Heart left ventricle (tissue), 13 donors: Measurements from ENCODE around the gene BTAF1.

Experiments
- POLR2A ChIP-seq, 2 donors: fragments of 450-650 bp; IDR thresholded peaks; one replicate each; pipeline ENCODE4 v1.6.1; 2017; ENCODE audit warnings: antibody characterized with exemption in 2 of 2, mild to moderate bottlenecking in 2 of 2, moderate library complexity in 2 of 2
- TF ChIP-seq, protein P1 (sequence below), 12 donors: fragments of 200-600 bp; sonication (generic) in 4 of 12; IDR thresholded peaks; one replicate each; pipeline versions ENCODE4 v1.5.0 to v1.8.0; 2018 to 2022; ENCODE audit warnings: antibody characterized with exemption in 12 of 12, mild to moderate bottlenecking in 5 of 12
- donor health status: ischemic (EF 13 %, LVEDD 7.1; RV severe dilation, severe dysfunction).
- donor health status: DM: no; HTN: yes; CAD: no.
- donor health status: DM: no; HTN: no; CAD: no.
- donor health status: ischemic (EF 25% LVEDD 6.9; RV normal size, moderate dysfunction).
- donor health status: ischemic (EF 25% LVEDD 5.7; RV mildly dilated, moderate dysfunction).
- donor health status: ischemic (EF 35%, LVEDD 5.7; RV mildly dilated, moderate dysfunction).
- donor health status: nonischemic (EF 11% LVEDD 7.7; RV severe dilation, severe dysfunction).
- donor health status: DM: yes; HTN: yes; CAD: no.
- donor health status: PGD.
- donor health status: ischemic (EF 29% LVEDD 5.4; RV normal size, mild dysfunction).
- donor health status: nonischemic (EF 23%, LVEDD 6.1; RV moderate dilation, normal function).

DNA sequence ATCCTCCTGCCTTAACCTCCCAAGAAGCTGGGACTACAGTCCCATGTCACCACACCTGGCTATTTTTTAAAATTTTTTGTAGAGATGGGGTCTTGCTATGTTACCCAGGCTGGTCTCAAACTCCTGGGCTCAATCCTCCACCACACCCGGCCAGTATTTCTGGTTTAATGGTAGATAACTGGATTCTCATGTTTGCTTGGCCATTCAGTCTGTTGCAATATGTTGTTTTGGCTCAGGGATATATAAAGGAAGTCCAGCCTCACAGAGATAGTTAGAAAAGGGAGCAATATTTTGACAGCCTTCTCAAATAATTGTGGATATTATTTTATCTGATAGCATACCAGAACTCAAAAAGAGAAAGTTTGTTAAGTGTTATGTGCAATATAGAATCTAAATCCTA lies 82.4 kb downstream of the BTAF1 start:
- TF ChIP-seq, protein P1, sequence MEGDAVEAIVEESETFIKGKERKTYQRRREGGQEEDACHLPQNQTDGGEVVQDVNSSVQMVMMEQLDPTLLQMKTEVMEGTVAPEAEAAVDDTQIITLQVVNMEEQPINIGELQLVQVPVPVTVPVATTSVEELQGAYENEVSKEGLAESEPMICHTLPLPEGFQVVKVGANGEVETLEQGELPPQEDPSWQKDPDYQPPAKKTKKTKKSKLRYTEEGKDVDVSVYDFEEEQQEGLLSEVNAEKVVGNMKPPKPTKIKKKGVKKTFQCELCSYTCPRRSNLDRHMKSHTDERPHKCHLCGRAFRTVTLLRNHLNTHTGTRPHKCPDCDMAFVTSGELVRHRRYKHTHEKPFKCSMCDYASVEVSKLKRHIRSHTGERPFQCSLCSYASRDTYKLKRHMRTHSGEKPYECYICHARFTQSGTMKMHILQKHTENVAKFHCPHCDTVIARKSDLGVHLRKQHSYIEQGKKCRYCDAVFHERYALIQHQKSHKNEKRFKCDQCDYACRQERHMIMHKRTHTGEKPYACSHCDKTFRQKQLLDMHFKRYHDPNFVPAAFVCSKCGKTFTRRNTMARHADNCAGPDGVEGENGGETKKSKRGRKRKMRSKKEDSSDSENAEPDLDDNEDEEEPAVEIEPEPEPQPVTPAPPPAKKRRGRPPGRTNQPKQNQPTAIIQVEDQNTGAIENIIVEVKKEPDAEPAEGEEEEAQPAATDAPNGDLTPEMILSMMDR (IDR thresholded peaks at IDR 0.05): no peak
- TF ChIP-seq POLR2A (IDR thresholded peaks at IDR 0.05): no peak
